ENCODE data around the gene GGA1.

GRCh38 chr22:37635157-37635556 is 26.5 kb downstream of the GGA1 start:
- no peak for TF ChIP-seq POLR2AphosphoS5 (IDR thresholded peaks at IDR 0.05)
- no peak for TF ChIP-seq CTCF (IDR thresholded peaks at IDR 0.05)

Data from prostate gland (tissue), 2 donors.